ENCODE measurements around the gene MRPL42.

- TF ChIP-seq EZH2 (IDR thresholded peaks at IDR 0.05; ENCODE audit: low read length, missing control alignments): no peak
- no peak for TF ChIP-seq CTCF (conservative IDR thresholded peaks at IDR 0.05 in 1 of 2, IDR thresholded peaks at IDR 0.05 in 1 of 2; ENCODE audit: low read depth in 1 of 2, low read length in 2 of 2)
Measured at GRCh38 chr12:93461503-93461902, 5.8 kb upstream of the MRPL42 start.

All from fibroblast of lung (primary cell).